Superior temporal gyrus (tissue), 1 donor: Measurements from ENCODE around the gene VTI1B.
A peak's percentile ranks its signal among the peaks of the same experiment; 100 is the strongest.
"Not testable (repeated sequence)": the region's sequence is repeated elsewhere in the genome, so short reads cannot be mapped to it uniquely, and the experiment has no call there.

Experiments
- DNase-seq: peaks from one replicate; pipeline ENCODE4 v3.0.0-alpha.2; 2016; ENCODE audit errors: extremely low spot score

VTI1B gene, protein sequence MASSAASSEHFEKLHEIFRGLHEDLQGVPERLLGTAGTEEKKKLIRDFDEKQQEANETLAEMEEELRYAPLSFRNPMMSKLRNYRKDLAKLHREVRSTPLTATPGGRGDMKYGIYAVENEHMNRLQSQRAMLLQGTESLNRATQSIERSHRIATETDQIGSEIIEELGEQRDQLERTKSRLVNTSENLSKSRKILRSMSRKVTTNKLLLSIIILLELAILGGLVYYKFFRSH

DNA sequence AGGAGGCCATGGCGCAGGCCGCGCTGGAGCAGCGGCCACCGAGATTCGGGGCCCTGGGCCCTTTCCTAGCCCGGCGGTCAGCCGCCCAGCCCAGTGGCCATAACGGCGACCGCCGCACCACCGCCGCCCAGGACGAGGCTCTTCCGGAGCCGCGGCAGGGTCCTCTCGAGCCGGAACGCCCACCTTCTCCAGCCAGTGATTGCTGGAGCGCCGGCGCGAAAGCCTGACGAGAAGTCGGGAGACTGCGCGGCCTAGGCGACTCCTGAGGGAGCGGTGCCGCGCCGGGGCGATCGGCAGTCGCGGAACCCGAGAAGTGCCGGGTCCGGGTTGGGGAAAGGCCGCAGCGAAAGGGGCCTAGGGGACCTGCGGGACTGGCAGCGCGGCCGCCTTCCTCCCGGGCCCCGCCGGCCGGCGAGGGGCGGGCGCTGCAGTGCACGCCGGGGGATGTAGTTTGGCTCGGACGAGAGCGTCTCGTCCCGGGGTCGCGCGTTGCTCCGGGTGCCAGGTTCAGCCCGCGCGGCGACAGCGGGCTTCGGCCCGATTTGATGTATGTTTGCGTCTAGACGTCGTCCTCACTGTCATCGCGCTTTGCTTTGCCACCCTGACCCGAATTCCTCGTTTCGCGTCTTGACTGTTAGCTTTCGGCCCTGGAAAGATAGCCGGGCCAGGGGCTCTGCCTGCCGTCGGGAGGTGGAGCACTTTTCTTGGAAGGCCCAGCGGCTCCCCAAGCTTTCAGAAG lies at the start of gene VTI1B:
TSS of gene VTI1B (minus strand) at position 153 of the 739 bp plus-strand sequence. CDS start at position 10, 143 bp downstream.
- peak; percentile 83 for DNase-seq

DNA sequence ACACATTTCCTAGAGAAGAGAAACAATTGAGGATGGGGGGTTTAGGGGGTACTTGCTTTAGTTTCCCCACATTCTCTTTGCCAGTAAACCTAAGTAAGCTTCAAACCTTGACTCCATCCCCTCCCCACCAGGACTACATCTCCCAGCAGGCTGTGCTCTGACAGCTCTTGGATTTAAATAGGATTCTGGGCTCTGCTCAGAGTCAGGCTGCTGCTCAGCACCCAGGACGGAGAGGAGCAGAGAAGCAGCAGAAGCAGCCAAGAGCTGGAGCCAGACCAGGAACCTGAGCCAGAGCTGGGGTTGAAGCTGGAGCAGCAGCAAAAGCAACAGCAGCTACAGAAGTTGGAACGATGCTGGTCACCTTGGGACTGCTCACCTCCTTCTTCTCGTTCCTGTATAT lies 47.9 kb upstream of the VTI1B start:
- DNase-seq, result peak; percentile 69

DNA sequence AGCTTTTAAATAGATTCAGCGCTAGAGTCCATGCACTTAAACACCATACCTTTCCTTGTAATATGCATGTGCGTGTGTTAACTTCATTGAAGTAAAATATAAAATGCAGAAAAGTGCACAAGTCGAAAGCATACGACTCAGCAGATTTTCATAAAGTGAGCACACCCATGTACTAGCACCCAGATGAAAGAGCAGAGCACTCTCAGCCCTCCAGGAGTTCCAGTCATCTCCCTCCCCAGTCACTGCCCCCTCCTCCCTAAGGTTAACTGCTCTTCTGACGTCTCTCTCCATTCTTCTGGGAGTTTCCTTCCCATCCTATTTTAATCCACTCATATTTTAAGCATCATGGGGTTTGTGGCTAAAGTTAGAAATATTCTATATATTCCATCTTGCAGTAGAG lies 47.4 kb upstream of the VTI1B start:
- DNase-seq, result no peak

DNA sequence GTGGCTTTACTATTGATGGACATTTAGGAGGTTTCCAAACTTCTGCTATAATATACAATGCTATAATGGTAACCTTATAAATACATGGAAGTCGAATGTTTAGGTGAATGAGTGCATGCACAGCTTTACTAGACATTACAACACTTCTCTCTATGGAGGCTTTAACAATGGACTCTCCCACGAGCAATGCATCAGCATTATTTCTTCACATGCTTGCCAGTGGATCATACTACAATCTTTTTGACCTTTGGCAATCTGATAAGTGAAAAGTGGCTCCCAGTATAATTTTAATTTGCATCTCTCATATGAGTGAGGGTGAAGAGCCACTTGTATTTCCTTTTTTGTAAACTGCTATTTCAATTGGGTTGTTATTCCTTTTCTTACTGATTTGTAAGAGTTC lies 45.4 kb upstream of the VTI1B start:
- DNase-seq, result no peak

GRCh38 chr14:67719385-67719784 lies 45.0 kb upstream of the VTI1B start:
- not testable (repeated sequence) for DNase-seq

- DNase-seq, result no peak
Measured at GRCh38 chr14:67718265-67718664, 43.8 kb upstream of the VTI1B start.

DNA sequence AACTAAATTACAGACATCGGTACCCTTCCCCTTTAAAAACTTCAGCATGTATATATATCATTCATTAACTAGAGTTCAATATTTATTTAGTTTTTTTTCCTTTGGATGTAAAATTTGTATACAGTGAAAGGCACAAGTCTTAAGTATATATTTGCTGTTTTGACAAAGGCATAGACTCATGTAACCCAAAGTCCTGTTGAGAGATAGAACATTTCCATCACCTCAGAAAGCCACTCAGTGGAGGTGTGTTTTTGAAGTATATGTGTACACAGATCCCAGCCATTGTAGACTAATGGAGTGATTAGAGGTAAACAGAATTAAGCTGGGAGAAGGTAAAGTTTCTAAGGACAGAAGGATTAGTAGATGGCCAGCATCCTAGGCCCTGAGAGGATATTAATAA lies 42.6 kb upstream of the VTI1B start:
- DNase-seq, result no peak

GRCh38 chr14:67710209-67710608 lies 35.8 kb upstream of the VTI1B start:
- no peak for DNase-seq

DNA sequence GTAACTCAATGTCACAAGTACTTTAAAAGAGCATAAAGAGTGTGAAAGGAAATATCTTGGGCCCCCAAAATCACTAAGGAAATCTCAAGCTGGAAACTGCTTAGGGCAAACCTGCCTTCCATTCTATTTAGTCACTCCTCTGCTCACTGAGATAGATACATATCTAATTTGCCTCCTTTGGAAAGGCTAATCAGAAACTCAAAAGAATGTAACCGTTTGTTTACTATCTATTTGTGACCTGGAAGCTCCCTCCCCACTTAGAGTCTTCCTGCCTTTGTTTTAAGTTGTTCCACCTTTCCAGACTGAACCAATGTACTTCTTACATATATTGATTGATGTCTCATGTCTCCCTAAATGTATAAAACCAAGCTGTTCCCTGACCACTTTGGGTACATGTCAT lies 35.4 kb upstream of the VTI1B start:
- not testable (repeated sequence) for DNase-seq

DNA sequence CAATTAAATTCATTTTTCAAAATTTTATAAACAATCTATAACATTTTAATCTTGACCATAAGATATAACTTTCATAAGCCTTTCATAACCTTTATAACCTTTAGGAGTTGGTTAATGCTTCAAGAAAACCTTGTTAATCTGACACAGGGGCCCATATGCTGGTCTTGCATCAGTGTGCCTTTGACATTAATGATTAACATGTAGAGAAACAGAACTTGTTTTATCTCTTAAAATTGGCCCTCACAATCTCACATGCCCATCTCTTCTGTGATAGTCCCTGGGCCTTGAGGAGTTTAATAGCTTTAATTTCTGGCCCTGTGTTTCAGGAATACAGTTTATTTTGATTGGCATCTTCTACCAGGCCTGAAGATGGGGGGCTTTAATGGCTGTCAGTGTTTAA lies 34.9 kb upstream of the VTI1B start:
- DNase-seq, result not testable (repeated sequence)

- no peak for DNase-seq
Measured at GRCh38 chr14:67705211-67705610, 30.8 kb upstream of the VTI1B start.

- peak; percentile 93 for DNase-seq
Measured at GRCh38 chr14:67704484-67705089, 30.2 kb upstream of the VTI1B start.

- DNase-seq, result no peak
Measured at GRCh38 chr14:67703997-67704396, 29.6 kb upstream of the VTI1B start.

GRCh38 chr14:67701492-67701891 lies 27.1 kb upstream of the VTI1B start, which contains the start of gene RDH12:
TSS of gene RDH12 (plus strand) at chr14:67701886. CDS start at chr14:67722643, 20,757 bp downstream.
- DNase-seq, result not testable (repeated sequence)

- no peak for DNase-seq
Measured at GRCh38 chr14:67698179-67698578, 23.7 kb upstream of the VTI1B start.

- DNase-seq, result no peak
Measured at GRCh38 chr14:67697006-67697405, 22.6 kb upstream of the VTI1B start.

- peak; percentile 92 for DNase-seq
Measured at GRCh38 chr14:67695394-67695949, 21.0 kb upstream of the VTI1B start, which contains the start of gene RDH11. TSS of gene RDH11 (minus strand) at chr14:67695764. CDS start at chr14:67695703, 61 bp downstream.

- DNase-seq, result peak; percentile 63
Measured at GRCh38 chr14:67694791-67695393, 20.5 kb upstream of the VTI1B start.

DNA sequence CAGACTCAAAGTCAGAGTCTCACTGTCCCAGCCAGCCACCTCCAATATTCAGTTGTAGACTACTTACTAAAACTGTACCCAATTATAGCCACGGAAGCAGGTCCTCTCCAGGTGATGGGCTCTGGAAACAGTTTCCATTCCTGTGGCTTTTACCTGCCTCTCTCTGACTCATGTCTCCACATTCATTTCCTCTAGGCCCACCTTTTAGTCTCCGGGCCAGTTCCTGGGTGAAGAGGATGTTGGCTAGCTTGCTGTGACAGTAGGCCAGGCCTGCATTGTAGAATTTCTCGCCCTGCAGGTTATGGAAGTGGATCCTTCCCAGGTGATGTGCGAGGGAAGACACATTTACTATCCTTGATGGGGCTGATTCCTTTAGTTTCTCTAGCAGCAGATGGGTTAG lies 15.6 kb upstream of the VTI1B start:
- DNase-seq, result no peak

DNA sequence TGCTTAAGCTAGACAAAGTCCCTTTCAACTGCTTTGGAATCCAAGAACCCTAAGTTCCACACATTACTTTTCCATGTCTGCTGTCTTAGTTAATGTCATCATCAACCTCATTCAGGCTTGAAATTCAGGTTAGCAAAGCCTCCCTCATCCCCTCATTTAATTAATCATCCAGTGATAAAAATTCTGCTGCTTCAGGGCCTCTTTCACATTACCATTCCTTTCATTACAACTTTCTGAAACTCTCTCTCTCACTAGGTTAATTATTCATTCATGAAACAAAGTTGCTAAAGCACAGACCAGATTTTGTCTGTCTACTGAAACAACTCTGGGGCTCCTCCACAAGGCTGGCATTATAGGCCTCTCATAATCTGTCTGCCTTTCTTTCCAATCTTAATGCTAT lies 9.4 kb upstream of the VTI1B start:
- DNase-seq, result no peak

GRCh38 chr14:67680941-67681340 lies 6.5 kb upstream of the VTI1B start:
- DNase-seq, result no peak

- no peak for DNase-seq
Measured at GRCh38 chr14:67680121-67680602, 5.7 kb upstream of the VTI1B start.
